Measurements from ENCODE around the gene PDZD2.
A peak's percentile ranks its signal among the peaks of the same experiment; 100 is the strongest.

PDZD2 gene

GRCh38 chr5:32090755-32091128 lies 451.8 kb downstream of the PDZD2 start:
- no peak for DNase-seq (ENCODE audit: low spot score)
- in situ Hi-C loops (cut with MboI; ENCODE audit: low sequenced_read_pairs, unreplicated experiment), result loop anchor here (10.0 kb wide), 1 partner anchor 516 kb away; no protein-coding TSS in a partner anchor

GRCh38 chr5:32092938-32093812 lies 454.2 kb downstream of the PDZD2 start:
- DNase-seq (ENCODE audit: low spot score), result peak; percentile 87
- in situ Hi-C loops (cut with MboI; ENCODE audit: low sequenced_read_pairs, unreplicated experiment), result loop anchor here (10.0 kb wide), 1 partner anchor 518 kb away; no protein-coding TSS in a partner anchor
- peak; percentile 75 for TF ChIP-seq CTCF (IDR thresholded peaks at IDR 0.05; ENCODE audit: borderline replicate concordance, control extremely low read depth, extremely low read depth, insufficient read depth, missing control alignments)

More at GRCh38 chr5:32090755-32091128, 451.8 kb downstream of the PDZD2 start:
- TF ChIP-seq CTCF (IDR thresholded peaks at IDR 0.05; ENCODE audit: borderline replicate concordance, control extremely low read depth, extremely low read depth, insufficient read depth, missing control alignments), result no peak

GRCh38 chr5:32094691-32095090 lies 455.8 kb downstream of the PDZD2 start:
- in situ Hi-C loops (cut with MboI; ENCODE audit: low sequenced_read_pairs, unreplicated experiment), result loop anchor here (10.0 kb wide), 1 partner anchor 520 kb away; no protein-coding TSS in a partner anchor
- DNase-seq (ENCODE audit: low spot score), result no peak
- TF ChIP-seq CTCF (IDR thresholded peaks at IDR 0.05; ENCODE audit: borderline replicate concordance, control extremely low read depth, extremely low read depth, insufficient read depth, missing control alignments), result no peak

- no peak for DNase-seq (ENCODE audit: low spot score)
- TF ChIP-seq CTCF (IDR thresholded peaks at IDR 0.05; ENCODE audit: borderline replicate concordance, control extremely low read depth, extremely low read depth, insufficient read depth, missing control alignments), result no peak
- in situ Hi-C loops (cut with MboI; ENCODE audit: low sequenced_read_pairs, unreplicated experiment), result loop anchor here (10.0 kb wide), 1 partner anchor 520 kb away; no protein-coding TSS in a partner anchor
Observed at GRCh38 chr5:32095261-32095671, 456.3 kb downstream of the PDZD2 start.

GRCh38 chr5:32096891-32097595 lies 458.1 kb downstream of the PDZD2 start:
- in situ Hi-C loops (cut with MboI; ENCODE audit: low sequenced_read_pairs, unreplicated experiment), result loop anchor here (10.0 kb wide), 1 partner anchor 522 kb away; no protein-coding TSS in a partner anchor
- no peak for TF ChIP-seq CTCF (IDR thresholded peaks at IDR 0.05; ENCODE audit: borderline replicate concordance, control extremely low read depth, extremely low read depth, insufficient read depth, missing control alignments)
- no peak for DNase-seq (ENCODE audit: low spot score)

- no peak for DNase-seq (ENCODE audit: low spot score)
- no peak for TF ChIP-seq CTCF (IDR thresholded peaks at IDR 0.05; ENCODE audit: borderline replicate concordance, control extremely low read depth, extremely low read depth, insufficient read depth, missing control alignments)
- in situ Hi-C loops (cut with MboI; ENCODE audit: low sequenced_read_pairs, unreplicated experiment), result loop anchor here (10.0 kb wide), 1 partner anchor 523 kb away; no protein-coding TSS in a partner anchor
Observed at GRCh38 chr5:32098291-32098690, 459.4 kb downstream of the PDZD2 start.
